K562 (cell line): ENCODE measurements around the gene FREM1. TPM values are rescaled to one million over a fixed set of nuclear protein-coding genes. Genes with fewer than 3 reads are reported as not detected.

ENCODE experiments used
- ATAC-seq: fragments of 200-7000 bp; cut with Tn5 transposase; 3 replicates; pipeline ENCODE4 v1.9.1; 2020; ENCODE audit warnings: moderate library complexity
- BruUV-seq: library from RNA; stranded (reverse); fragments of 400-500 nt; replicated peaks from 2 replicates; lab custom pipeline; 2021; lab: Mats Ljungman, UMichigan
- CTCF ChIA-PET: fragments of 300-600 bp; formaldehyde crosslinking; extraction: SDS; loops from one replicate; lab custom pipeline; 2021; ENCODE audit warnings: low intra/inter-chr PET ratio; lab: Yijun Ruan, JAX
- POLR2A ChIA-PET: fragments of 300-600, 350-650 bp; sonication (Branson Sonifier 250); formaldehyde crosslinking; extraction: SDS; loops from one replicate; lab custom pipeline; 2021; ENCODE audit warnings: antibody characterized with exemption, inconsistent platforms; lab: Yijun Ruan, JAX
- DNase-seq, 4 experiments: peaks; one replicate each; pipeline versions ENCODE4 v3.0.0 to v3.0.0-alpha.2; 2011 to 2018; ENCODE audit warnings: low spot score in 3 of 4, mixed read lengths in 3 of 4; ENCODE audit errors: extremely low read depth in 1 of 4
- FAIRE-seq: peaks from 2 replicates; lab custom pipeline; 2011; peaks lifted over from hg19 to GRCh38; lab: Jason Lieb, UNC
- H2AFZ ChIP-seq: 2 replicates; pipeline ENCODE4 v1.6.0; 2011; ENCODE audit warnings: low read depth, low read length, control low read depth, inconsistent platforms
- H3K27ac ChIP-seq: fragments of 200-600 bp; 3 replicates; pipeline ENCODE4 v1.8.0; 2011; ENCODE audit warnings: low read depth, mild to moderate bottlenecking, control low read depth, inconsistent platforms, low read length, moderate library complexity, mixed read lengths; ENCODE audit errors: extremely low read depth
- H3K27me3 ChIP-seq, 2 experiments: fragments of 300-600 bp in 1 of 2; 2 replicates in 1 of 2; 3 replicates in 1 of 2; pipeline versions ENCODE4 v1.6.0 to v1.8.0; 2011; ENCODE audit warnings: inconsistent platforms in 2 of 2, low read length in 2 of 2, mild to moderate bottlenecking in 1 of 2, mixed read lengths in 1 of 2, moderate library complexity in 1 of 2; ENCODE audit not compliant: control insufficient read depth in 2 of 2, insufficient read depth in 2 of 2
- H3K36me3 ChIP-seq: fragments of 300-600 bp; 3 replicates; pipeline ENCODE4 v1.8.0; 2011; ENCODE audit warnings: mild to moderate bottlenecking, low read length, inconsistent platforms; ENCODE audit not compliant: control insufficient read depth, insufficient read depth
- H3K4me1 ChIP-seq, 2 experiments: fragments of 200-600 bp in 1 of 2; replicated peaks in 1 of 2; 2 replicates in 1 of 2; 3 replicates in 1 of 2; pipeline versions ENCODE4 v1.5.1 to v1.8.0; 2011; ENCODE audit warnings: inconsistent platforms in 2 of 2, low read length in 2 of 2, mild to moderate bottlenecking in 1 of 2, mixed read lengths in 1 of 2, moderate library complexity in 1 of 2; ENCODE audit not compliant: control insufficient read depth in 2 of 2, insufficient read depth in 2 of 2
- H3K4me2 ChIP-seq: 2 replicates; pipeline ENCODE4 v1.6.1; 2011; ENCODE audit warnings: low read length, control low read depth, inconsistent platforms, mixed read lengths; ENCODE audit not compliant: insufficient read depth
- H3K4me3 ChIP-seq: fragments of 200-600 bp; sonication (generic), shearing (Covaris generic); 2 replicates; pipeline ENCODE4 v1.5.1; 2016; ENCODE audit warnings: control low read depth, inconsistent platforms
- H3K79me2 ChIP-seq: fragments of 200-600 bp; 3 replicates; pipeline ENCODE4 v1.8.0; 2011; ENCODE audit warnings: low read length, inconsistent platforms; ENCODE audit not compliant: control insufficient read depth, insufficient read depth
- H3K9ac ChIP-seq, 2 experiments: 2 replicates each; pipeline versions ENCODE4 v1.6.0 to v1.6.1; 2011; ENCODE audit warnings: low read depth in 2 of 2, low read length in 2 of 2, control low read depth in 1 of 2, inconsistent platforms in 1 of 2, mild to moderate bottlenecking in 1 of 2, mixed read lengths in 1 of 2; ENCODE audit not compliant: insufficient read depth in 1 of 2
- H3K9me1 ChIP-seq: one replicate; pipeline ENCODE4 v1.6.0; 2011; ENCODE audit warnings: inconsistent platforms, mild to moderate bottlenecking, low read length, moderate library complexity; ENCODE audit not compliant: control insufficient read depth, insufficient read depth
- H3K9me3 ChIP-seq: replicated peaks from 2 replicates; pipeline ENCODE4 v1.5.1; 2011; ENCODE audit warnings: low read depth, low read length, inconsistent platforms; ENCODE audit not compliant: control insufficient read depth, insufficient read depth
- H4K20me1 ChIP-seq: replicated peaks from 2 replicates; pipeline ENCODE4 v1.6.1; 2011; ENCODE audit warnings: low read length, inconsistent platforms, mixed read lengths; ENCODE audit not compliant: control insufficient read depth, insufficient read depth
- CGGBP1 ChIP-seq: fragments of 250-450 bp; sonication (Bioruptor Pico); IDR thresholded peaks from 2 replicates; pipeline ENCODE4 v1.9.0; 2021; ENCODE audit warnings: mild to moderate bottlenecking
- HMBOX1 ChIP-seq: sonication (generic); IDR thresholded peaks from 2 replicates; pipeline ENCODE4 v1.6.1; 2016
- ID3 ChIP-seq, 2 experiments: fragments of 250-450 bp in 1 of 2; fragments of 450-650 bp in 1 of 2; sonication (Bioruptor Pico) in 1 of 2; IDR thresholded peaks; 2 replicates each; pipeline versions ENCODE4 v1.6.1 to v1.8.0; 2016 to 2021; ENCODE audit warnings: mild to moderate bottlenecking in 2 of 2, moderate library complexity in 2 of 2, missing compliant biosample characterization in 1 of 2, missing genetic modification characterization in 1 of 2
- IRF2 ChIP-seq: sonication (generic); formaldehyde crosslinking; IDR thresholded peaks from 2 replicates; pipeline ENCODE4 v1.8.1; 2022; ENCODE audit warnings: mild to moderate bottlenecking, missing genetic modification reagents
- MAZ ChIP-seq, 2 experiments: fragments of 450-650 bp in 1 of 2; sonication (generic) in 1 of 2; formaldehyde crosslinking; IDR thresholded peaks in 1 of 2; conservative IDR thresholded peaks in 1 of 2; 2 replicates each; pipeline versions ENCODE4 v1.4.0 to v1.5.0; 2020; ENCODE audit warnings: mild to moderate bottlenecking in 1 of 2, missing genetic modification reagents in 1 of 2
- NFE2 ChIP-seq: IDR thresholded peaks from 2 replicates; pipeline ENCODE4 v1.6.1; 2014; ENCODE audit warnings: antibody characterized with exemption, low read depth
- OTX1 ChIP-seq: fragments of 450-650 bp; formaldehyde crosslinking; IDR thresholded peaks from 2 replicates; pipeline ENCODE4 v1.4.0; 2022; ENCODE audit warnings: mild to moderate bottlenecking
- PYGO2 ChIP-seq: fragments of 450-650 bp; IDR thresholded peaks from 2 replicates; pipeline ENCODE4 v1.6.1; 2016; ENCODE audit warnings: mild to moderate bottlenecking, missing genetic modification characterization, moderate library complexity, missing compliant biosample characterization
- ZNF282 ChIP-seq: sonication (generic); formaldehyde crosslinking; IDR thresholded peaks from 2 replicates; pipeline ENCODE4 v1.8.1; 2023; ENCODE audit warnings: missing genetic modification reagents
- ZNF766 ChIP-seq: fragments of 200-800 bp; sonication (Bioruptor generic); conservative IDR thresholded peaks from 2 replicates; pipeline ENCODE4 v1.6.1; 2016; ENCODE audit warnings: missing genetic modification characterization, missing compliant biosample characterization
- WGBS: fragments of 100-300 bp; shearing (Covaris generic); methylation state at CpG from one replicate; pipeline ENCODE4 v1.1.6; 2016; ENCODE audit warnings: low coverage, mixed read lengths; ENCODE audit not compliant: insufficient coverage; ENCODE audit errors: missing lambda C conversion rate; 5-methylcytosine and 5-hydroxymethylcytosine counted together
- in situ Hi-C: fragments of 300-500 bp; cut with MboI; formaldehyde crosslinking; loops from 4 replicates; pipeline ENCODE4 v1.15.0; 2018; ENCODE audit warnings: inconsistent platforms, mixed read lengths
- intact Hi-C: fragments of 100-400 bp; cut with micrococcal nuclease; formaldehyde crosslinking; loops from 2 replicates; pipeline ENCODE4 v1.14.2; 2022
- polyA plus RNA-seq, 8 experiments: library from polyadenylated mRNA; depleted of rRNA in 4 of 8; stranded (reverse) in 5 of 8; unstranded in 3 of 8; fragments of >200 nt; fragmentation: Nextera tagmentation in 2 of 8; fragmentation: Illumina TruSeq in 1 of 8; extraction: Ambion mirVana in 2 of 8; extraction: Trizol in 1 of 8; gene quantifications; 2 replicates each; pipeline versions ENCODE4 v1.2.1 to v1.2.3, GENCODE V29; 2011 to 2014; ENCODE audit warnings: inconsistent platforms in 1 of 8, missing spikeins in 1 of 8
- total RNA-seq, 7 experiments: library from RNA; depleted of rRNA in 6 of 7; stranded (reverse); fragments of >200 nt in 6 of 7; fragmentation: Illumina TruSeq in 2 of 7; extraction: Trizol in 2 of 7; gene quantifications; 2 replicates each; pipeline versions ENCODE4 v1.2.1 to v1.2.3, GENCODE V29; 2011 to 2021; ENCODE audit warnings: low replicate concordance in 1 of 7

Gene FREM1
- total and polyA plus RNA-seq, 9 of the 15 experiments (the other 6 are each of a cell fraction or from before 2014, with no cell fraction given), result 0.03 to 0.24 (median 0.13) TPM; not detected in 2

- H3K4me1 ChIP-seq, result no peaks in the 10 kb centered on the region
- H3K79me2 ChIP-seq, result no peaks in the 10 kb centered on the region
- no peaks in the 10 kb centered on the region for H3K36me3 ChIP-seq
- H4K20me1 ChIP-seq, result no peaks in the 10 kb centered on the region
- ChIA-PET CTCF (no interaction called here), POLR2A (interaction anchor here (0.6 kb wide), 1 partner anchor 24 kb away, joined by 3 read pairs; no protein-coding TSS in a partner anchor)
- intact Hi-C loops, result no loop called here
- H3K4me2 ChIP-seq, result no peak overlapping the region
- no peak for DNase-seq
- no peaks in the 10 kb centered on the region for H3K9me3 ChIP-seq
- no peak overlapping the region for H3K9ac ChIP-seq
- no TSS peak for BruUV-seq
- TF ChIP-seq HMBOX1, result no peak
- no peak for TF ChIP-seq MAZ (CRISPR knock-in tag; conservative IDR thresholded peaks at IDR 0.05 in 1 of 2, IDR thresholded peaks at IDR 0.05 in 1 of 2)
- no peak for TF ChIP-seq IRF2 (CRISPR knock-in tag)
- TF ChIP-seq OTX1 (CRISPR knock-in tag), result no peak
- TF ChIP-seq CGGBP1 (CRISPR knock-in tag), result no peak
- TF ChIP-seq NFE2, result no peak
- no peak for TF ChIP-seq PYGO2
- TF ChIP-seq ID3 (CRISPR knock-in tag; IDR thresholded peaks at IDR 0.05), result no peak
- TF ChIP-seq ID3 (tag; IDR thresholded peaks at IDR 0.05), result no peak
- no peak for TF ChIP-seq ZNF282 (CRISPR knock-in tag)
- TF ChIP-seq ZNF766 (CRISPR knock-in tag), result no peak
- H3K27me3 ChIP-seq, result no peaks in the 10 kb centered on the region
- no peak for FAIRE-seq
- ATAC-seq, result no peak
- no peaks in the 10 kb centered on the region for H3K9me1 ChIP-seq
- no peak overlapping the region for H3K27ac ChIP-seq
- no peak overlapping the region for H3K4me3 ChIP-seq
- WGBS, result 8% methylated on average over 6 of the region's 7 CpGs
- no peak overlapping the region for H2AFZ ChIP-seq
- in situ Hi-C loops, result no loop called here
These were observed 73.3 kb downstream of the FREM1 start for GRCh38 chr9:14836885-14837284.
